Cardiac fibroblast (primary cell): ENCODE data around the gene DNAH11.
"Not testable (repeated sequence)": the region's sequence is repeated elsewhere in the genome, so short reads cannot be mapped to it uniquely, and the experiment has no call there.

Experiments used
- DNase-seq, 2 donors: peaks; one replicate each; pipeline versions ENCODE4 v3.0.0 to v3.0.0-alpha.2; 2010; ENCODE audit warnings: low read depth in 2 of 2
- H3K4me3 ChIP-seq, 2 donors: replicated peaks in 1 of 2; 1 replicate in 1 of 2; 2 replicates in 1 of 2; pipeline ENCODE4 v1.5.1; 2011; ENCODE audit warnings: low read depth in 2 of 2, low read length in 2 of 2, mild to moderate bottlenecking in 2 of 2, moderate library complexity in 1 of 2
- TF ChIP-seq, protein P1 (sequence below): IDR thresholded peaks from one replicate; pipeline ENCODE4 v1.5.1; 2011; ENCODE audit warnings: low read depth, mild to moderate bottlenecking, low read length, inconsistent platforms

The DNAH11 gene

DNA sequence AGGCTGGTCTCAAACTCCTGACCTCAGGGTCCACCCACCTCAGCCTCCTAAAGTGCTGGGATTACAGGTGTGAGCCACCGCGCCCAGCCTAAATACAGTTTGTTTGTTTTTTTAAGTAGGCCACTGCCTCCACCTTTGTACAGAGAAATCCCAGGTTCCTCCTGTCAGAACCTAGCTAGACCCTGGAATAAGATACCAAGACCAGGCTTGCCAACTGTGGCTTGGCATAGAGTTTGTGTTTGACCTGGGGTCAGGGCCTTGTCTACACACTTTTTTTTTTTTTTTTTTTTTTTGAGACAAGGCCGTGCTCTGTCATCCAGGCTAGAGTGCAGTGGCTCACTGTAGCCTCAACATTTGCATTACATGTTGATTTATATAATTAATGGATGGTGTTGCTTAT, 34.3 kb upstream of the DNAH11 start:
- TF ChIP-seq, protein P1, sequence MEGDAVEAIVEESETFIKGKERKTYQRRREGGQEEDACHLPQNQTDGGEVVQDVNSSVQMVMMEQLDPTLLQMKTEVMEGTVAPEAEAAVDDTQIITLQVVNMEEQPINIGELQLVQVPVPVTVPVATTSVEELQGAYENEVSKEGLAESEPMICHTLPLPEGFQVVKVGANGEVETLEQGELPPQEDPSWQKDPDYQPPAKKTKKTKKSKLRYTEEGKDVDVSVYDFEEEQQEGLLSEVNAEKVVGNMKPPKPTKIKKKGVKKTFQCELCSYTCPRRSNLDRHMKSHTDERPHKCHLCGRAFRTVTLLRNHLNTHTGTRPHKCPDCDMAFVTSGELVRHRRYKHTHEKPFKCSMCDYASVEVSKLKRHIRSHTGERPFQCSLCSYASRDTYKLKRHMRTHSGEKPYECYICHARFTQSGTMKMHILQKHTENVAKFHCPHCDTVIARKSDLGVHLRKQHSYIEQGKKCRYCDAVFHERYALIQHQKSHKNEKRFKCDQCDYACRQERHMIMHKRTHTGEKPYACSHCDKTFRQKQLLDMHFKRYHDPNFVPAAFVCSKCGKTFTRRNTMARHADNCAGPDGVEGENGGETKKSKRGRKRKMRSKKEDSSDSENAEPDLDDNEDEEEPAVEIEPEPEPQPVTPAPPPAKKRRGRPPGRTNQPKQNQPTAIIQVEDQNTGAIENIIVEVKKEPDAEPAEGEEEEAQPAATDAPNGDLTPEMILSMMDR: no peak
- no peak for DNase-seq
- no peak overlapping the region for H3K4me3 ChIP-seq

DNA sequence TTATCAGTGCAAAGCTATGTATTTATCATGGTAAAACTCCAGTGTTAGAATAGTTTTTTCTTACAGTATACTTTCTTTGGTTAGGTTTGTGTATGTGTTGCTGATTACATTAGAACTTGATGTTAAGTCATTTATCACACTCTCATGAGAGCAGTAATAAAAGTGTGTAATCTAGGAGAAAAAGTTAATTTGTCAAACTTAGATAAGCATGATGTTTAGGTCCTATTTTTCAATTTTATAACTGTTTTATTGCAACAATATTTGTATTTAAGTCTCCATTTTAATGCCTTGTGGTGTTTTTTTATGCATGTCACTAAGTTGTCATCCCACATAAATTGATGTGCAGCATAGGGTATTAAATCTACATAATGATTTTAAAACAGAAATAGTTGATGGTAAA, 28.8 kb upstream of the DNAH11 start:
- DNase-seq: no peak
- TF ChIP-seq, protein P1: no peak
- H3K4me3 ChIP-seq: no peak overlapping the region

DNA sequence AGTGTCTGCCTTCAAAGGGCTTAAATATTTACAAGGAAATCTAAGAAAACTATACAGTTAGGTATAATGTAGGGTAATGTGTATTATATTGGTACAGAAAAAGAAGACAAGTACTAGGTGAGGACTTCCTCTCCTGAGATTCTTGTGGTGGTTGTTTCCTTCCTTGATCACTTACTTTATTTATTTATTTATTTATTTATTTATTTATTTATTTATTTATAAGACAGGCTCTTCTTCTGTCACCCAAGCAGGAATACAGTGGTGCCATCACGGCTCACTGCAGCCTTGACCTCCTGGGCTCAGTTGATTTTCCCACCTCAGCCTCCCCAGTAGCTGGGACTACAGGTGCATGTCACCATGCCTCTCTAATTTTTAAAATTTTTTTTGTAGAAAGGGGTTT, 18.2 kb upstream of the DNAH11 start:
- DNase-seq: no peak
- H3K4me3 ChIP-seq: no peak overlapping the region
- TF ChIP-seq, protein P1: no peak

DNA sequence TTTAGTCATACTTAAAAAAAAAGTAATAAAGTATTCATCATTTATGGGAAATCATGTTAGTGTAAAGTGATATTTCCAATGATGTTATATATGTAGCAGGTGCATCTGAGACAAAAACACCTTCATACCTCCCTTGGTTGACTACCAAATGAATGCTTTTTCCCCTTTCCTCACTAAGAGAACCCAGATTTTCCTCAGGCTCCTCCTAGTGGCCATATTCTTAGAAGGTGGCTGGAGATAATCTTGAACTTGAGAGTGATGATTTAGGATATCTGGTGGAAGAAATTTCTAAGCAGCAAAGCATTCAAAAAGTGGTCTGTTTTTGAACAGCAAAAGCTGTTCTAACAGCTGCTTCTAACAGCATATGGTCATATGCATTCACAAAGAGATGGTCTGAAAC, 16.8 kb upstream of the DNAH11 start:
- no peak overlapping the region for H3K4me3 ChIP-seq
- TF ChIP-seq, protein P1: peak; percentile 44

GRCh38 chr7:21526448-21526847, 16.4 kb upstream of the DNAH11 start:
- DNase-seq: no peak
- TF ChIP-seq, protein P1: no peak

More for the DNA sequence above, 16.8 kb upstream of the DNAH11 start:
- peak; percentile 4 to 36 for DNase-seq

GRCh38 chr7:21532485-21532884, 10.4 kb upstream of the DNAH11 start:
- DNase-seq, H3K4me3 ChIP-seq: not testable (repeated sequence)

More at GRCh38 chr7:21526448-21526847, 16.4 kb upstream of the DNAH11 start:
- H3K4me3 ChIP-seq: no peak overlapping the region

DNA sequence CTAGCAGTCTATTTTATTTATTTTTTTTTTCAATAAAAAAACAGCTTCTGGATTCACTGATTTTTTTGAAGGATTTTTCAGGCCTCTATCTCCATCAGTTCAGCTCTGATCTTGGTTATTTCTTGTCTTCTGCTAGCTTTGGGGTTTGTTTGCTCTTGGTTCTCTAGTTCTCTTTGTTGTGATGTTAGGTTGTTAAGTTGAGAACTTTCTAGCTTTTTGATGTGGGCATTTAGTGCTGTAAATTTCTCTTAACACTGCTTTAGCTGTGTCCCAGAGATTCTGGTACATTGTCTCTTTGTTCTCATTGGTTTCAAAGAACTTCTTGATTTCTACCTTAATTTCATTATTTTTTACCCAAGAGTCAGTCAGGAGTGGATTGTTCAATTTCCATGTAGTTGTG, 9.2 kb upstream of the DNAH11 start:
- not testable (repeated sequence) for H3K4me3 ChIP-seq, DNase-seq

DNA sequence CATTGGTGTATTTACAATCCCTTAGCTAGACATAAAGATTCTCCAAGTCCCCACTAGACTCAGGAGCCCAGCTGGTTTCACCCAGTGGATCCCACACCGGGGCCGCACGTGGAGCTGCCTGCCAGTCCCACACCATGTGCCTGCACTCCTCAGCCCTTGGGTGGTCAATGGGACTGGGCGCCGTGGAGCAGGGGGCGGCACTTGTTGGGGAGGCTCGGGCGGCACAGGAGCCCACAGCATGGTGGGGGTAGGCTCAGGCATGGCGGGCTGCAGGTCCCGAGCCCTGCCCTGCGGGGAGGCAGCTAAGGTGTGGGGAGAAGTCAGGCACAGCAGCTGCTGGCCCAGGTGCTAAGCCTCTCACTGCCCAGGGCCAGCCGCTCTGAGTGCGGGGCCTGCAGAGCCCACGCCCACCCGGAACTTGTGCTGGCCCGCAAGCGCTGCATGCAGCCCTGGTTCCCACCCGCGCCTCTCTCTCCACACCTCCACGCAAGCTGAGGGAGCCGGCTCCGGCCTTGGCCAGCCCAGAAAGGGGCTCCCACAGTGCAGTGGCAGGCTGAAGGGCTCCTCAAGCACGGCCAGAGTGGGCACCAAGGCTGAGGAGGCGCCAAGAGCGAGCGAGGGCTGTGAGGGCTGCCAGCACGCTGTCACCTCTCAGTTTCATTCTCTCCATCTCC, 6.3 kb upstream of the DNAH11 start:
- not testable (repeated sequence) for H3K4me3 ChIP-seq, DNase-seq
